Hypothalamus (tissue), 51 donors: ENCODE data around the gene MAP2K5.

Source experiments
- DNase-seq, 51 donors: peaks; one replicate each; lab custom pipeline; 2025; lab: John Stamatoyannopoulos, UW

The MAP2K5 gene

GRCh38 chr15:67775250-67775649, 232.7 kb downstream of the MAP2K5 start:
- DNase-seq: no peak

GRCh38 chr15:67775998-67776397, 233.5 kb downstream of the MAP2K5 start:
- no peak for DNase-seq

GRCh38 chr15:67776600-67776999, 234.1 kb downstream of the MAP2K5 start:
- DNase-seq: no peak

- no peak for DNase-seq
Observed at GRCh38 chr15:67777071-67777470, 234.6 kb downstream of the MAP2K5 start.

GRCh38 chr15:67777773-67778172, 235.3 kb downstream of the MAP2K5 start:
- no peak for DNase-seq

- no peak for DNase-seq
Observed at GRCh38 chr15:67778968-67779548, 236.6 kb downstream of the MAP2K5 start.

GRCh38 chr15:67779549-67780111, 237.1 kb downstream of the MAP2K5 start:
- DNase-seq: no peak

- no peak for DNase-seq
Observed at GRCh38 chr15:67781061-67781460, 238.6 kb downstream of the MAP2K5 start.

GRCh38 chr15:67781907-67782690, 239.6 kb downstream of the MAP2K5 start:
- DNase-seq: peak in 2 of 51 donors; percentile 1 to 13

- peak in 1 of 51 donors; percentile 3 for DNase-seq
Observed at GRCh38 chr15:67782691-67782991, 240.1 kb downstream of the MAP2K5 start.

GRCh38 chr15:67783303-67783702, 240.8 kb downstream of the MAP2K5 start:
- no peak for DNase-seq

GRCh38 chr15:67784090-67784781, 241.7 kb downstream of the MAP2K5 start:
- no peak for DNase-seq

- no peak for DNase-seq
Observed at GRCh38 chr15:67784856-67785430, 242.4 kb downstream of the MAP2K5 start.

- no peak for DNase-seq
Observed at GRCh38 chr15:67785431-67785830, 242.9 kb downstream of the MAP2K5 start.

GRCh38 chr15:67786646-67787045, 244.1 kb downstream of the MAP2K5 start:
- DNase-seq: no peak

GRCh38 chr15:67788986-67789385, 246.5 kb downstream of the MAP2K5 start:
- DNase-seq: no peak

GRCh38 chr15:67790610-67791319, 248.3 kb downstream of the MAP2K5 start:
- no peak for DNase-seq

- DNase-seq: no peak
Observed at GRCh38 chr15:67792250-67792942, 249.9 kb downstream of the MAP2K5 start.

GRCh38 chr15:67794832-67795574, 252.5 kb downstream of the MAP2K5 start:
- DNase-seq: no peak
